HCT116 (cell line): ENCODE data around the gene LZTS3. TPM values are rescaled to one million over a fixed set of nuclear protein-coding genes. Genes with fewer than 3 reads are reported as not detected.
"Not testable (repeated sequence)": the region's sequence is repeated elsewhere in the genome, so short reads cannot be mapped to it uniquely, and the experiment has no call there.

Source experiments
- ATAC-seq: fragments of 200-7000 bp; cut with Tn5 transposase; 2 replicates; pipeline ENCODE4 v1.9.1; 2020; ENCODE audit warnings: mild to moderate bottlenecking, moderate library complexity
- BruUV-seq: library from RNA; stranded (reverse); fragments of 400-500 nt; replicated peaks from 2 replicates; lab custom pipeline; 2021; lab: Mats Ljungman, UMichigan
- CTCF ChIA-PET: fragments of 300-600 bp; sonication (Branson Sonifier 250); formaldehyde crosslinking; loops from one replicate; lab custom pipeline; 2021; ENCODE audit warnings: antibody characterized with exemption; lab: Charles Lee
- POLR2A ChIA-PET: fragments of 300-600, 350-600 bp; sonication (Branson Sonifier 250); formaldehyde crosslinking; loops from one replicate; lab custom pipeline; 2021; ENCODE audit warnings: antibody characterized with exemption; lab: Charles Lee
- RAD21 ChIA-PET, 2 experiments: fragments of 300-600 bp; sonication (Branson Sonifier 250); formaldehyde crosslinking; loops; one replicate each; lab custom pipeline; 2023; ENCODE audit warnings: low total read pairs in 2 of 2; ENCODE audit not compliant: uncharacterized antibody in 2 of 2, unreplicated experiment in 2 of 2, low non-redundant PET in 1 of 2; lab: Charles Lee
- DNase-seq: peaks from one replicate; pipeline ENCODE4 v3.0.0-alpha.2; 2010; ENCODE audit warnings: low read depth, low spot score
- H2AFZ ChIP-seq: fragments of 200-600 bp; shearing (Covaris generic), sonication (generic); 2 replicates; pipeline ENCODE4 v1.6.1; 2017; ENCODE audit warnings: low read depth, mixed run types, mixed read lengths, antibody characterized with exemption, low read length; ENCODE audit not compliant: poor library complexity, severe bottlenecking
- H3K27ac ChIP-seq: 2 replicates; pipeline ENCODE4 v1.5.1; 2012; ENCODE audit warnings: low read depth, low read length
- H3K27me3 ChIP-seq: fragments of 200-600 bp; sonication (generic); 2 replicates; pipeline ENCODE4 v1.6.1; 2016; ENCODE audit warnings: mixed run types, low read length, mixed read lengths; ENCODE audit not compliant: insufficient read depth
- H3K36me3 ChIP-seq, 2 experiments: fragments of 200-500 bp in 1 of 2; fragments of 200-600 bp in 1 of 2; sonication (Bioruptor generic) in 1 of 2; sonication (generic) in 1 of 2; 2 replicates each; pipeline versions ENCODE4 v1.5.1 to v1.6.1; 2014 to 2016; ENCODE audit warnings: low read length in 2 of 2, inconsistent platforms in 1 of 2, mixed read lengths in 1 of 2, mixed run types in 1 of 2; ENCODE audit not compliant: insufficient read depth in 2 of 2, control insufficient read depth in 1 of 2
- H3K4me1 ChIP-seq, 2 experiments: fragments of 200-600 bp in 1 of 2; sonication (generic) in 1 of 2; 2 replicates each; pipeline versions ENCODE4 v1.5.1 to v1.6.1; 2012 to 2017; ENCODE audit warnings: low read length in 2 of 2, inconsistent platforms in 1 of 2, mild to moderate bottlenecking in 1 of 2, mixed read lengths in 1 of 2, mixed run types in 1 of 2, moderate library complexity in 1 of 2; ENCODE audit not compliant: insufficient read depth in 2 of 2, control insufficient read depth in 1 of 2
- H3K4me2 ChIP-seq: fragments of 200-600 bp; sonication (generic); 2 replicates; pipeline ENCODE4 v1.6.1; 2017; ENCODE audit warnings: mixed run types, low read length, mixed read lengths
- H3K4me3 ChIP-seq, 2 experiments: fragments of 200-600 bp in 1 of 2; sonication (generic) in 1 of 2; replicated peaks in 1 of 2; 2 replicates each; pipeline ENCODE4 v1.5.1; 2011 to 2016; ENCODE audit warnings: low read length in 2 of 2, control low read depth in 1 of 2, low read depth in 1 of 2, mild to moderate bottlenecking in 1 of 2, mixed read lengths in 1 of 2, mixed run types in 1 of 2
- H3K79me2 ChIP-seq: fragments of 200-600 bp; sonication (generic); 2 replicates; pipeline ENCODE4 v1.6.1; 2017; ENCODE audit warnings: mild to moderate bottlenecking, mixed run types, low read length, moderate library complexity, mixed read lengths; ENCODE audit not compliant: insufficient read depth
- H3K9ac ChIP-seq: fragments of 200-600 bp; sonication (generic); 2 replicates; pipeline ENCODE4 v1.6.1; 2016; ENCODE audit warnings: low read length, mixed read lengths
- H3K9me2 ChIP-seq: fragments of 200-600 bp; sonication (generic), shearing (Covaris generic); 2 replicates; pipeline ENCODE4 v1.6.1; 2017; ENCODE audit warnings: mixed run types, mild to moderate bottlenecking, moderate library complexity; ENCODE audit not compliant: insufficient read depth
- H3K9me3 ChIP-seq, 2 experiments: fragments of 200-500 bp in 1 of 2; fragments of 200-600 bp in 1 of 2; sonication (Bioruptor generic) in 1 of 2; sonication (generic) in 1 of 2; 2 replicates each; pipeline ENCODE4 v1.6.1; 2014 to 2017; ENCODE audit warnings: low read length in 2 of 2, mixed read lengths in 2 of 2, inconsistent platforms in 1 of 2, low read depth in 1 of 2, mild to moderate bottlenecking in 1 of 2, mixed run types in 1 of 2, moderate library complexity in 1 of 2; ENCODE audit not compliant: control insufficient read depth in 1 of 2, insufficient read depth in 1 of 2
- H4K20me1 ChIP-seq: fragments of 200-600 bp; sonication (generic), shearing (Covaris generic); 2 replicates; pipeline ENCODE4 v1.6.1; 2017; ENCODE audit warnings: mixed run types, mild to moderate bottlenecking, moderate library complexity; ENCODE audit not compliant: insufficient read depth
- CBX3 ChIP-seq: IDR thresholded peaks from 2 replicates; pipeline ENCODE4 v1.6.1; 2012; ENCODE audit warnings: low read depth
- CEBPB ChIP-seq: IDR thresholded peaks from 2 replicates; pipeline ENCODE4 v1.6.1; 2012; ENCODE audit warnings: low read depth
- EGR1 ChIP-seq: IDR thresholded peaks from 2 replicates; pipeline ENCODE4 v1.6.1; 2012; ENCODE audit warnings: low read depth
- ELF1 ChIP-seq: IDR thresholded peaks from 2 replicates; pipeline ENCODE4 v1.6.1; 2012; ENCODE audit warnings: low read depth, borderline replicate concordance
- EZH2phosphoT487 ChIP-seq: fragments of 200-600 bp; IDR thresholded peaks from 2 replicates; pipeline ENCODE4 v1.6.1; 2018; ENCODE audit warnings: antibody characterized with exemption, borderline replicate concordance
- FOSL1 ChIP-seq: IDR thresholded peaks from 2 replicates; pipeline ENCODE4 v1.6.1; 2012; ENCODE audit warnings: low read depth
- JUND ChIP-seq: IDR thresholded peaks from 2 replicates; pipeline ENCODE4 v1.6.1; 2012
- SRF ChIP-seq: IDR thresholded peaks from 2 replicates; pipeline ENCODE4 v1.6.1; 2012; ENCODE audit warnings: low read depth
- TCF7L2 ChIP-seq: IDR thresholded peaks from 2 replicates; pipeline ENCODE4 v1.7.0; 2011; ENCODE audit warnings: borderline replicate concordance, inconsistent platforms; ENCODE audit not compliant: insufficient read depth, insufficient read length; ENCODE audit errors: extremely low read depth
- YY1 ChIP-seq: IDR thresholded peaks from 2 replicates; pipeline ENCODE4 v1.6.1; 2011; ENCODE audit warnings: low read length, low read depth, moderate library complexity, mild to moderate bottlenecking; ENCODE audit not compliant: insufficient replicate concordance; ENCODE audit errors: extremely low read depth
- ZFX ChIP-seq: fragments of 450-650 bp; IDR thresholded peaks from 2 replicates; pipeline ENCODE4 v1.6.1; 2017
- intact Hi-C: fragments of 100-400 bp; cut with micrococcal nuclease; formaldehyde crosslinking; loops from 2 replicates; pipeline ENCODE4 v1.10.0; 2022
- total RNA-seq: library from RNA; stranded (reverse); gene quantifications from one replicate; pipeline ENCODE4 v1.2.1, GENCODE V29; 2021; ENCODE audit not compliant: unreplicated experiment
- TF ChIP-seq, protein P1 (sequence below): IDR thresholded peaks from 2 replicates; pipeline ENCODE4 v1.6.1; 2012; ENCODE audit warnings: low read depth
- TF ChIP-seq, protein P2 (sequence below), 3 experiments: fragments of 200-600 bp in 1 of 3; sonication (generic) in 1 of 3; IDR thresholded peaks in 2 of 3; conservative IDR thresholded peaks in 1 of 3; 2 replicates each; pipeline ENCODE4 v1.5.1; 2012 to 2017; ENCODE audit warnings: low read depth in 2 of 3, low read length in 2 of 3, antibody characterized with exemption in 1 of 3, borderline replicate concordance in 1 of 3, control low read depth in 1 of 3, mild to moderate bottlenecking in 1 of 3, mixed read lengths in 1 of 3, mixed run types in 1 of 3, moderate library complexity in 1 of 3; ENCODE audit not compliant: insufficient read depth in 1 of 3
- TF ChIP-seq, protein P3 (sequence below): IDR thresholded peaks from 2 replicates; pipeline ENCODE4 v1.6.1; 2012
- TF ChIP-seq, protein P4 (sequence below): IDR thresholded peaks from 2 replicates; pipeline ENCODE4 v1.6.1; 2012

The LZTS3 gene
- total RNA-seq, 1 experiment from 2014 or later: 5.2 TPM

DNA sequence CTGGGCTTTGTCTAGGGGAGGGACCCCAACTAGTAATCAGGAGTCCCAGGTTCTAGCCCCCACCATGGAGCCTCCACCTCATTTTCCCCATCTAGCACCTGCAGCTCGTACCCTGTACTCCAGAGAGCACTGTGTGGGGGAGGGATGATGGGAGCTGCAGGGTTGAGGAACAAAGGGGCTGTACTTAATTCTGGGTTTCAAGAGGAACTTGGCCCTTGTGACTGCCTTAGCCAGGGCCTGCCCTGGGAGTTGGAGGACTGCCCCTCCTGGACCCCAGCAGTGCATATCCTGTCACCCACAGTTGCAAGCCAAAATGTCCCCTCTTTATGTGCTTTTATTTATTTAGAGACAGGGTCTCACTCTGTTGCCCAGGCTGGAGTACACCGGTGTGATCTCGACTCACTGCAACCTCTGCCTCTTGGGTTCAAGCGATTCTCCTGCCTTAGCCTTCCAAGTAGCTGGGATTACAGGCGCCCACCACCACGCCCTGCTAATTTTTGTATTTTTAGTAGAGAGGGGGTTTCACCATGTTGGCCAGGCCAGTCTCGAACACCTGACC is 42.1 kb upstream of the LZTS3 start:
- H3K4me1 ChIP-seq: peaks cover 8 to 12% of the 10 kb centered on the region in 2 experiments; a peak in 3 of 4 replicates
- H3K4me2 ChIP-seq, H3K4me3 ChIP-seq, H3K27me3 ChIP-seq, H2AFZ ChIP-seq, H3K9me3 ChIP-seq, H3K9me2 ChIP-seq, POLR2A ChIA-PET, H4K20me1 ChIP-seq, BruUV-seq, RAD21 ChIA-PET, ATAC-seq, DNase-seq, H3K27ac ChIP-seq, H3K9ac ChIP-seq, intact Hi-C loops: not testable (repeated sequence)
- H3K36me3 ChIP-seq: peaks cover 5 to 18% of the 10 kb centered on the region in 2 experiments; a peak in 3 of 4 replicates
- H3K79me2 ChIP-seq: peaks cover 38% of the 10 kb centered on the region
- CTCF ChIA-PET: interaction anchor here (1.4 kb wide), 1 partner anchor 61 kb away, joined by 3 read pairs; no protein-coding TSS in a partner anchor

DNA sequence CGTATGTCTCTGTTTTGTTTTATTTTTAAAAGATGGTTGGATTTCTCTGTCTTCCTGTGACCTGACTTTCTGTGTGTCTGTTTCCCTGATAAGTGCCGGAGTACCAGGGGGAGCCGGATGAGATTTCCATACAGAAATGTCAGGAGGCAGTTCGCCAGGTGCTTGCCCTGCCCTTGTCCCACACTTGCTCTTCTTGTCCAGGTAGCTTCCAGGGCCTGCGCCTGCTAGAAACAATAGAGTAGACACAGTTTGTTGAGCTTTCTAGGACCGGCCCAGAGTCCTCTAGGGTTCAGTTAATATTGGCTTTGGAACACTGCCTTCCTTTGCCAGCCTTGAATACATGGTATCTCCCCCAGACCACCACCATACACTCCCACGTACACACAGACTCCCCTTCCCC is 39.9 kb upstream of the LZTS3 start:
- H3K79me2 ChIP-seq: peaks cover 56% of the 10 kb centered on the region

More for the DNA sequence above, 39.9 kb upstream of the LZTS3 start:
- H3K27me3 ChIP-seq: no peaks in the 10 kb centered on the region
- DNase-seq (no peak), ATAC-seq (no peak)
- no peak overlapping the region for H3K4me3 ChIP-seq
- H3K9ac ChIP-seq: no peak overlapping the region
- H3K9me3 ChIP-seq: no peaks in the 10 kb centered on the region
- POLR2A ChIA-PET: no interaction called here
- CTCF ChIA-PET: no interaction called here
- H3K4me2 ChIP-seq: no peak overlapping the region
- H3K36me3 ChIP-seq: peaks cover 6 to 18% of the 10 kb centered on the region in 2 experiments; a peak in 2 of 4 replicates
- H4K20me1 ChIP-seq: no peaks in the 10 kb centered on the region
- no peak for TF ChIP-seq FOSL1
- TF ChIP-seq EGR1: no peak
- no peak for TF ChIP-seq JUND
- TF ChIP-seq, protein P1, sequence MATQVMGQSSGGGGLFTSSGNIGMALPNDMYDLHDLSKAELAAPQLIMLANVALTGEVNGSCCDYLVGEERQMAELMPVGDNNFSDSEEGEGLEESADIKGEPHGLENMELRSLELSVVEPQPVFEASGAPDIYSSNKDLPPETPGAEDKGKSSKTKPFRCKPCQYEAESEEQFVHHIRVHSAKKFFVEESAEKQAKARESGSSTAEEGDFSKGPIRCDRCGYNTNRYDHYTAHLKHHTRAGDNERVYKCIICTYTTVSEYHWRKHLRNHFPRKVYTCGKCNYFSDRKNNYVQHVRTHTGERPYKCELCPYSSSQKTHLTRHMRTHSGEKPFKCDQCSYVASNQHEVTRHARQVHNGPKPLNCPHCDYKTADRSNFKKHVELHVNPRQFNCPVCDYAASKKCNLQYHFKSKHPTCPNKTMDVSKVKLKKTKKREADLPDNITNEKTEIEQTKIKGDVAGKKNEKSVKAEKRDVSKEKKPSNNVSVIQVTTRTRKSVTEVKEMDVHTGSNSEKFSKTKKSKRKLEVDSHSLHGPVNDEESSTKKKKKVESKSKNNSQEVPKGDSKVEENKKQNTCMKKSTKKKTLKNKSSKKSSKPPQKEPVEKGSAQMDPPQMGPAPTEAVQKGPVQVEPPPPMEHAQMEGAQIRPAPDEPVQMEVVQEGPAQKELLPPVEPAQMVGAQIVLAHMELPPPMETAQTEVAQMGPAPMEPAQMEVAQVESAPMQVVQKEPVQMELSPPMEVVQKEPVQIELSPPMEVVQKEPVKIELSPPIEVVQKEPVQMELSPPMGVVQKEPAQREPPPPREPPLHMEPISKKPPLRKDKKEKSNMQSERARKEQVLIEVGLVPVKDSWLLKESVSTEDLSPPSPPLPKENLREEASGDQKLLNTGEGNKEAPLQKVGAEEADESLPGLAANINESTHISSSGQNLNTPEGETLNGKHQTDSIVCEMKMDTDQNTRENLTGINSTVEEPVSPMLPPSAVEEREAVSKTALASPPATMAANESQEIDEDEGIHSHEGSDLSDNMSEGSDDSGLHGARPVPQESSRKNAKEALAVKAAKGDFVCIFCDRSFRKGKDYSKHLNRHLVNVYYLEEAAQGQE: no peak
- TF ChIP-seq YY1: no peak
- TF ChIP-seq EZH2phosphoT487: no peak
- TF ChIP-seq, protein P2, sequence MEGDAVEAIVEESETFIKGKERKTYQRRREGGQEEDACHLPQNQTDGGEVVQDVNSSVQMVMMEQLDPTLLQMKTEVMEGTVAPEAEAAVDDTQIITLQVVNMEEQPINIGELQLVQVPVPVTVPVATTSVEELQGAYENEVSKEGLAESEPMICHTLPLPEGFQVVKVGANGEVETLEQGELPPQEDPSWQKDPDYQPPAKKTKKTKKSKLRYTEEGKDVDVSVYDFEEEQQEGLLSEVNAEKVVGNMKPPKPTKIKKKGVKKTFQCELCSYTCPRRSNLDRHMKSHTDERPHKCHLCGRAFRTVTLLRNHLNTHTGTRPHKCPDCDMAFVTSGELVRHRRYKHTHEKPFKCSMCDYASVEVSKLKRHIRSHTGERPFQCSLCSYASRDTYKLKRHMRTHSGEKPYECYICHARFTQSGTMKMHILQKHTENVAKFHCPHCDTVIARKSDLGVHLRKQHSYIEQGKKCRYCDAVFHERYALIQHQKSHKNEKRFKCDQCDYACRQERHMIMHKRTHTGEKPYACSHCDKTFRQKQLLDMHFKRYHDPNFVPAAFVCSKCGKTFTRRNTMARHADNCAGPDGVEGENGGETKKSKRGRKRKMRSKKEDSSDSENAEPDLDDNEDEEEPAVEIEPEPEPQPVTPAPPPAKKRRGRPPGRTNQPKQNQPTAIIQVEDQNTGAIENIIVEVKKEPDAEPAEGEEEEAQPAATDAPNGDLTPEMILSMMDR (IDR thresholded peaks at IDR 0.05 in 2 of 3, conservative IDR thresholded peaks at IDR 0.05 in 1 of 3; ENCODE audit: borderline replicate concordance in 1 of 3, insufficient read depth in 1 of 3, low read depth in 2 of 3, low read length in 2 of 3): no peak
- TF ChIP-seq, protein P3, sequence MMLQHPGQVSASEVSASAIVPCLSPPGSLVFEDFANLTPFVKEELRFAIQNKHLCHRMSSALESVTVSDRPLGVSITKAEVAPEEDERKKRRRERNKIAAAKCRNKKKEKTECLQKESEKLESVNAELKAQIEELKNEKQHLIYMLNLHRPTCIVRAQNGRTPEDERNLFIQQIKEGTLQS: no peak
- no peak for TF ChIP-seq CBX3
- no peak for TF ChIP-seq ZFX
- TF ChIP-seq, protein P4, sequence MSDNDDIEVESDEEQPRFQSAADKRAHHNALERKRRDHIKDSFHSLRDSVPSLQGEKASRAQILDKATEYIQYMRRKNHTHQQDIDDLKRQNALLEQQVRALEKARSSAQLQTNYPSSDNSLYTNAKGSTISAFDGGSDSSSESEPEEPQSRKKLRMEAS: no peak
- no peak for TF ChIP-seq TCF7L2
- no peak for TF ChIP-seq SRF
- no peak for TF ChIP-seq ELF1
- no peak for TF ChIP-seq CEBPB
- intact Hi-C loops: no loop called here
- RAD21 ChIA-PET: no interaction called here
- no TSS peak for BruUV-seq
- no peak overlapping the region for H2AFZ ChIP-seq
- H3K9me2 ChIP-seq: no peaks in the 10 kb centered on the region
- peaks cover 8 to 14% of the 10 kb centered on the region in 2 experiments; a peak in 3 of 4 replicates for H3K4me1 ChIP-seq
- no peak overlapping the region for H3K27ac ChIP-seq
